IMR-90 (cell line): Measurements from ENCODE around the gene SLC39A11. TPM values are rescaled to one million over a fixed set of nuclear protein-coding genes. Genes with fewer than 3 reads are reported as not detected.

Experiments used
- ATAC-seq: fragments of 200-7000 bp; cut with Tn5 transposase; 2 replicates; pipeline ENCODE4 v1.9.1; 2020; ENCODE audit warnings: low read depth, mild to moderate bottlenecking, moderate library complexity
- BruUV-seq: library from RNA; stranded (reverse); fragments of 400-500 nt; replicated peaks from 2 replicates; lab custom pipeline; 2021; lab: Mats Ljungman, UMichigan
- CTCF ChIA-PET: fragments of 300-600 bp; formaldehyde crosslinking; extraction: SDS; loops from one replicate; lab custom pipeline; 2021; ENCODE audit warnings: antibody characterized with exemption; lab: Yijun Ruan, JAX
- POLR2A ChIA-PET: fragments of 300-600 bp; sonication (Branson Sonifier 250); formaldehyde crosslinking; loops from one replicate; lab custom pipeline; 2022; ENCODE audit warnings: antibody characterized with exemption; ENCODE audit not compliant: unreplicated experiment; lab: Charles Lee
- DNase-seq: peaks from one replicate; pipeline ENCODE4 v3.0.0; 2013
- H2AFZ ChIP-seq: replicated peaks from 2 replicates; pipeline ENCODE3; 2013; ENCODE audit warnings: low read length, mild to moderate bottlenecking; ENCODE audit not compliant: poor library complexity
- H2AK5ac ChIP-seq: 2 replicates; pipeline ENCODE4 v1.6.1; 2013; ENCODE audit warnings: low read depth, low read length, inconsistent platforms
- H2AK9ac ChIP-seq: replicated peaks from 2 replicates; pipeline ENCODE3; 2013; ENCODE audit warnings: mild to moderate bottlenecking, low read depth, low read length, moderate library complexity; ENCODE audit not compliant: poor library complexity
- H2BK120ac ChIP-seq: 2 replicates; pipeline ENCODE4 v1.6.1; 2013; ENCODE audit warnings: low read depth, low read length, inconsistent platforms
- H2BK15ac ChIP-seq: 3 replicates; pipeline ENCODE4 v1.6.1; 2013; ENCODE audit warnings: low read depth, low read length, inconsistent platforms
- H2BK20ac ChIP-seq: 2 replicates; pipeline ENCODE4 v1.6.1; 2013; ENCODE audit warnings: low read depth, mild to moderate bottlenecking, inconsistent platforms, low read length, moderate library complexity
- H2BK5ac ChIP-seq: 2 replicates; pipeline ENCODE4 v1.6.1; 2013; ENCODE audit warnings: mild to moderate bottlenecking, low read depth, low read length, inconsistent platforms; ENCODE audit not compliant: poor library complexity, severe bottlenecking
- H3K14ac ChIP-seq: replicated peaks from 2 replicates; pipeline ENCODE4 v1.6.1; 2013; ENCODE audit warnings: low read depth, low read length, inconsistent platforms
- H3K18ac ChIP-seq: 2 replicates; pipeline ENCODE4 v1.6.1; 2013; ENCODE audit warnings: low read depth, low read length, control low read depth
- H3K23ac ChIP-seq: 2 replicates; pipeline ENCODE4 v1.6.1; 2013; ENCODE audit warnings: low read depth, low read length, inconsistent platforms
- H3K27ac ChIP-seq: 2 replicates; pipeline ENCODE4 v1.5.1; 2013; ENCODE audit warnings: mild to moderate bottlenecking, control low read depth, low read length; ENCODE audit not compliant: insufficient read depth
- H3K27me3 ChIP-seq: 2 replicates; pipeline ENCODE4 v1.6.1; 2013; ENCODE audit warnings: low read length; ENCODE audit not compliant: control insufficient read depth, insufficient read depth
- H3K36me3 ChIP-seq: 2 replicates; pipeline ENCODE4 v1.6.1; 2013; ENCODE audit warnings: low read length, mixed read lengths; ENCODE audit not compliant: control insufficient read depth, insufficient read depth
- H3K4ac ChIP-seq: 2 replicates; pipeline ENCODE4 v1.6.1; 2013; ENCODE audit warnings: low read depth, low read length, inconsistent platforms
- H3K4me1 ChIP-seq: 2 replicates; pipeline ENCODE4 v1.6.1; 2013; ENCODE audit warnings: low read length, mixed read lengths; ENCODE audit not compliant: control insufficient read depth, insufficient read depth
- H3K4me2 ChIP-seq: 2 replicates; pipeline ENCODE4 v1.6.1; 2013; ENCODE audit warnings: low read depth, mild to moderate bottlenecking, control low read depth, low read length, moderate library complexity
- H3K4me3 ChIP-seq: 2 replicates; pipeline ENCODE4 v1.5.1; 2013; ENCODE audit warnings: low read depth, mild to moderate bottlenecking, control low read depth, low read length, moderate library complexity; ENCODE audit not compliant: insufficient read depth
- H3K56ac ChIP-seq: 2 replicates; pipeline ENCODE4 v1.6.1; 2013; ENCODE audit warnings: low read length, inconsistent platforms; ENCODE audit not compliant: insufficient read depth; ENCODE audit errors: extremely low read depth
- H3K79me1 ChIP-seq, 2 experiments: 2 replicates each; pipeline ENCODE4 v1.6.1; 2013; ENCODE audit warnings: low read length in 2 of 2, inconsistent platforms in 1 of 2, low read depth in 1 of 2
- H3K9ac ChIP-seq: 2 replicates; pipeline ENCODE4 v1.6.1; 2013; ENCODE audit warnings: low read depth, low read length, control low read depth
- H3K9me1 ChIP-seq: 2 replicates; pipeline ENCODE4 v1.6.1; 2013; ENCODE audit warnings: low read length, inconsistent platforms; ENCODE audit not compliant: insufficient read depth
- H3K9me3 ChIP-seq: 2 replicates; pipeline ENCODE4 v1.6.1; 2013; ENCODE audit warnings: low read length; ENCODE audit not compliant: control insufficient read depth, insufficient read depth
- H4K20me1 ChIP-seq: 2 replicates; pipeline ENCODE4 v1.6.1; 2013; ENCODE audit warnings: low read length, inconsistent platforms; ENCODE audit not compliant: insufficient read depth
- H4K5ac ChIP-seq: 2 replicates; pipeline ENCODE4 v1.6.1; 2013; ENCODE audit warnings: mild to moderate bottlenecking, low read depth, low read length, control low read depth
- H4K8ac ChIP-seq, 2 experiments: 2 replicates each; pipeline ENCODE4 v1.6.1; 2013; ENCODE audit warnings: low read depth in 2 of 2, low read length in 2 of 2, control low read depth in 1 of 2, inconsistent platforms in 1 of 2
- H4K91ac ChIP-seq: 2 replicates; pipeline ENCODE4 v1.6.1; 2013; ENCODE audit warnings: low read depth, low read length, inconsistent platforms; ENCODE audit not compliant: insufficient read depth
- CTCF ChIP-seq: conservative IDR thresholded peaks from 2 replicates; pipeline ENCODE4 v1.5.1; 2012; ENCODE audit warnings: mild to moderate bottlenecking, low read depth, low read length, improper control_type of control experiment
- RAD21 ChIP-seq: IDR thresholded peaks from 2 replicates; pipeline ENCODE4 v1.6.1; 2012; ENCODE audit warnings: low read length, improper control_type of control experiment
- RFX5 ChIP-seq: IDR thresholded peaks from 2 replicates; pipeline ENCODE4 v1.8.0; 2012; ENCODE audit warnings: low read depth, mild to moderate bottlenecking, low read length, moderate library complexity
- SMC3 ChIP-seq: fragments of 150-350 bp; IDR thresholded peaks from 2 replicates; pipeline ENCODE4 v1.6.1; 2016; ENCODE audit warnings: low read depth, mild to moderate bottlenecking, antibody characterized with exemption, low read length, moderate library complexity
- USF2 ChIP-seq: fragments of 150-350 bp; IDR thresholded peaks from 2 replicates; pipeline ENCODE4 v1.6.1; 2017; ENCODE audit warnings: mild to moderate bottlenecking, antibody characterized with exemption, low read length, low read depth
- WGBS, 2 experiments: methylation state at CpG; one replicate each; pipeline versions ENCODE4 v1.1.5 to v1.1.7; 2013; ENCODE audit warnings: missing lambda C conversion rate in 2 of 2; ENCODE audit not compliant: insufficient read length in 1 of 2; ENCODE audit errors: extremely low coverage in 2 of 2; 5-methylcytosine and 5-hydroxymethylcytosine counted together
- dilution Hi-C: fragments of 300-500 bp; cut with HindIII; formaldehyde crosslinking; loops from one replicate; pipeline ENCODE4 v1.14.3; 2018; ENCODE audit warnings: low sequenced_read_pairs; ENCODE audit not compliant: unreplicated experiment
- in situ Hi-C: fragments of 300-500 bp; cut with MboI; formaldehyde crosslinking; loops from 3 replicates; pipeline ENCODE4 v1.14.3; 2019; ENCODE audit warnings: low sequenced_read_pairs, inconsistent platforms, mixed read lengths
- intact Hi-C: fragments of 100-400 bp; cut with micrococcal nuclease; formaldehyde crosslinking; loops from 2 replicates; pipeline ENCODE4 v1.10.0; 2022
- polyA plus RNA-seq, 3 experiments: library from polyadenylated mRNA; depleted of rRNA; stranded (reverse); fragments of >200 nt; gene quantifications; 2 replicates each; pipeline ENCODE4 v1.2.3, GENCODE V29; 2012; ENCODE audit warnings: low replicate concordance in 1 of 3
- total RNA-seq: library from RNA; depleted of rRNA; stranded (reverse); fragments of >200 nt; gene quantifications from 2 replicates; pipeline ENCODE4 v1.2.3, GENCODE V29; 2012

Gene SLC39A11
- total and polyA plus RNA-seq, 2 of the 4 experiments (the other 2 are of a cell fraction) = 8.8 to 14.3 TPM

- TF ChIP-seq USF2 (no peak), RAD21 (no peak), CTCF (no peak), SMC3 (no peak), RFX5 (no peak)
- Histone ChIP-seq H3K9ac (no peak overlapping the region), H3K4me2 (no peak overlapping the region), H3K9me1 (peaks cover 34% of the 10 kb centered on the region), H3K18ac (peak overlapping the region; percentile 0; the same call in 1 of the 2 replicates), H2BK15ac (peak overlapping the region; percentile 32; the same call in 1 of the 3 replicates), H4K5ac (no peak overlapping the region; the same call in 1 of the 2 replicates), H2AK5ac (peak overlapping the region; percentile 15; the same call in 1 of the 2 replicates), H3K4ac (no peak overlapping the region), H4K8ac (no peak overlapping the region), H2BK5ac (no peak overlapping the region), H4K91ac (peak overlapping the region; percentile 65; the same call in 1 of the 2 replicates), H3K27ac (no peak overlapping the region), H3K79me1 (peaks cover 7 to 18% of the 10 kb centered on the region in 2 experiments; a peak in 1 of 4 replicates), H3K27me3 (no peaks in the 10 kb centered on the region), H2BK120ac (0 out of 2 replicates have a peak overlapping the region, but pooled peaks have one; percentile 35), H3K4me3 (no peak overlapping the region), H2AK9ac (no peak overlapping the region), H3K9me3 (peaks cover 2% of the 10 kb centered on the region; the same call in 1 of the 2 replicates), H4K20me1 (peaks cover 12% of the 10 kb centered on the region), H3K4me1 (peaks cover 43% of the 10 kb centered on the region), H2BK20ac (no peak overlapping the region; the same call in 1 of the 2 replicates), H3K14ac (no peak overlapping the region), H2AFZ (no peak overlapping the region), H3K36me3 (peaks cover 3% of the 10 kb centered on the region; the same call in 1 of the 2 replicates), H3K56ac (no peak overlapping the region), H3K23ac (no peak overlapping the region)
- ATAC-seq (no peak), DNase-seq (no peak)
- in situ Hi-C loops (no loop called here), dilution Hi-C loops (no loop called here), intact Hi-C loops (loop anchor here (5.0 kb wide), 1 partner anchor 83 kb away; no protein-coding TSS in a partner anchor)
- POLR2A ChIA-PET = interaction anchor here (0.6 kb wide), 1 partner anchor 110 kb away, joined by 4 read pairs; no protein-coding TSS in a partner anchor
- no TSS peak for BruUV-seq
- CTCF ChIA-PET = interaction anchor here (0.5 kb wide), 1 partner anchor 56 kb away, joined by 3 read pairs; no protein-coding TSS in a partner anchor
- 90% methylated on average over 2 of the region's 3 CpGs; no CpG with 5 or more reads in 1 of the 2 experiments for WGBS, 2 experiments
These were observed 22.6 kb downstream of the SLC39A11 start for GRCh38 chr17:73069841-73070240.
